Measurements from ENCODE around the gene RASGRP1.
A peak's percentile ranks its signal among the peaks of the same experiment; 100 is the strongest.

RASGRP1 gene

DNA sequence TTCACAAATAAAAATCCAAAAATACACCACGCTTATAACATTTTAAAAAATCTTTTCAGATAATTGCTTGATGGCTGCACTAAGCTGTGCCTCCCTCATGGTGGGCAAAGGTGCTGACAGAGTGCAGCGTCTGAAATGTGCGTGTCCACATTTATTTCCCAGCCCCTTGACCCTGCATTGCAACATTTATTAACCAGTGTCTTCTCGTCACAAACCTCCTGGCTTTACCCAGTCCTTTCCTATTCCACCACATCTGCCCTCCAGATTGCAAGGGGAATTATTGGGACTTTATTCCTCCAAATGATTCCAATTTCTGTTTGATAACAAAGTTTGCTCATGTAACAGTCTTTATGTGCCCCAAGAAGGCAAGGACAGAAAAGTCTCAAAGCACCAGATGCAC, 5.5 kb downstream of the RASGRP1 start:
- TF ChIP-seq CTCF (IDR thresholded peaks at IDR 0.05; ENCODE audit: unreplicated experiment in 3 of 3) = no peak
- H3K36me3 Mint-ChIP-seq (ENCODE audit: low read depth) = no peaks in the 10 kb centered on the region
- peaks cover 49% of the 10 kb centered on the region for H3K4me1 Mint-ChIP-seq
- peak overlapping the region in 2 of 3 experiments; percentile 0 to 34 for H3K4me3 Mint-ChIP-seq
- peak overlapping the region; percentile 6 to 61 (median 9) for H3K27ac Mint-ChIP-seq
- peaks cover 33% of the 10 kb centered on the region for H3K27me3 Mint-ChIP-seq (ENCODE audit: low read depth)
- no peaks in the 10 kb centered on the region for H3K9me3 Mint-ChIP-seq

DNA sequence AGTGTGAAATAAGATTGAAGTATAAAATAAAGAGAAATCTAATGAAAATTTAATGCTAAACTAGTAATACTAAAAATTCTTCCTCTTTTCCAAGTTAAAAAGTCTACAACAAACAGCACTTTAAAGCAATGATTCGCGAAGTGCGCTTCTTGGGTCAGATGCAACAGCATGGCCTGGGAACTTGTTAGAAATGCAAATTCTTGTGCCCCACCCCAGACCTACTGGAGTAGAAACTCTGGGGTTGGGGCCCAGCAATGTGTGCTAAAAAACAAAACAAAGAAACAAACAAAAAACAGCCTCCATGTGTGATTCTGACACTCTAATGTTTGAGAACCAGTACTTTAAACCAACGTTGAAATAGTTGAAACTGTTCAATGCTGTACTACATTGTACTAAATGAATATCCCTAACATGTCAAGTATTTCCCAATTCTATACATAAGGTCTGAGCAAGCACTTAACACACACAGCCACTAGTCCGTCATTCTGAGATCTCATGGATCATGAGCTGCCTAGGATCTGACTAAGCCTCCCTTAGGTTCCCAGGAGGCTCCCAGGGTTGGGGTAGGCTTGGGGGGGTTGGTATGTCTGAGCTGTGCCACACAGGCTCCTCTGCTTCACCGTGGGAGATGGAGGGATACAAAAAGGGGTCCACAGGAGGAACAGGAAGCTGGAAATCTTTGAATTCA, 6.1 kb downstream of the RASGRP1 start:
- no peak for TF ChIP-seq CTCF (IDR thresholded peaks at IDR 0.05; ENCODE audit: unreplicated experiment in 3 of 3)
- Mint-ChIP-seq H3K36me3 (ENCODE audit: low read depth) (no peaks in the 10 kb centered on the region), H3K9me3 (no peaks in the 10 kb centered on the region), H3K27ac (peak overlapping the region in 2 of 3 experiments; percentile 9 to 38), H3K27me3 (ENCODE audit: low read depth) (peaks cover 28% of the 10 kb centered on the region), H3K4me3 (peak overlapping the region in 1 of 3 experiments; percentile 54), H3K4me1 (peaks cover 52% of the 10 kb centered on the region)

GRCh38 chr15:38557921-38558320, 6.7 kb downstream of the RASGRP1 start:
- no peak for TF ChIP-seq CTCF (IDR thresholded peaks at IDR 0.05; ENCODE audit: unreplicated experiment in 3 of 3)
- Mint-ChIP-seq H3K4me1 (peaks cover 57% of the 10 kb centered on the region), H3K27ac (no peak overlapping the region), H3K27me3 (ENCODE audit: low read depth) (peaks cover 23% of the 10 kb centered on the region), H3K9me3 (no peaks in the 10 kb centered on the region), H3K4me3 (no peak overlapping the region), H3K36me3 (ENCODE audit: low read depth) (no peaks in the 10 kb centered on the region)

GRCh38 chr15:38555686-38556334, 8.8 kb downstream of the RASGRP1 start:
- Mint-ChIP-seq H3K4me1 (peaks cover 69% of the 10 kb centered on the region), H3K9me3 (no peaks in the 10 kb centered on the region), H3K27ac (peak overlapping the region; percentile 28 to 70 (median 51)), H3K4me3 (no peak overlapping the region), H3K27me3 (ENCODE audit: low read depth) (peaks cover 10% of the 10 kb centered on the region), H3K36me3 (ENCODE audit: low read depth) (no peaks in the 10 kb centered on the region)
- no peak for TF ChIP-seq CTCF (IDR thresholded peaks at IDR 0.05; ENCODE audit: unreplicated experiment in 3 of 3)

DNA sequence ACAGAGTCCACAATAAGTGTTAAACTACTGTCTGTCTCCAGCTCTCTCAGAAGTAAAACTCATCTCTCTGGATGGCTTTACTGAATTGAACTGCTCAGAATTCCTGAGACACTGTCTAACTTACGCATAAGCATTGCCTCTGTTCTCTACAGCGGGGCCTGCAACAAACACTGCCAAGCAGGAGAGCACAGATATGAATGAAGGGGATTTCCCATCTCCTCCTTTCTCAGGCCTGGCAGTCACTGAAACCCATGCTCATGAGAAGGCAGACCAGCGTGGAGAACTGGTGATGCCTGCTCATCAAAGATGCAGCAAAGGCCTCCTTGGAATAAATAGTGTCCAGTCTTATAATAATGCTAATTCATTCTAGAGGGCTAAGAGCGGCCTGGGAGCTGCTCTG, 10.3 kb downstream of the RASGRP1 start:
- peak overlapping the region in 1 of 3 experiments; percentile 77 for H3K27ac Mint-ChIP-seq
- H3K9me3 Mint-ChIP-seq = no peaks in the 10 kb centered on the region
- H3K4me3 Mint-ChIP-seq = no peak overlapping the region
- H3K36me3 Mint-ChIP-seq (ENCODE audit: low read depth) = no peaks in the 10 kb centered on the region
- TF ChIP-seq CTCF (IDR thresholded peaks at IDR 0.05; ENCODE audit: unreplicated experiment in 3 of 3) = no peak
- no peaks in the 10 kb centered on the region for H3K27me3 Mint-ChIP-seq (ENCODE audit: low read depth)
- H3K4me1 Mint-ChIP-seq = peaks cover 62% of the 10 kb centered on the region
